ENCODE measurements around the gene KCNT2.
"Not testable (repeated sequence)": the region's sequence is repeated elsewhere in the genome, so short reads cannot be mapped to it uniquely, and the experiment has no call there.

The KCNT2 gene

GRCh38 chr1:196516373-196516772, 91.9 kb downstream of the KCNT2 start:
- Histone ChIP-seq H3K9me2 (replicated peaks; ENCODE audit: control insufficient read depth, low read length) (no peaks in the 10 kb centered on the region), H3F3A (ENCODE audit: control insufficient read depth, insufficient read depth) (no peaks in the 10 kb centered on the region), H3K36me3 (ENCODE audit: control insufficient read depth, low read length) (no peaks in the 10 kb centered on the region), H3K9me3 (ENCODE audit: control insufficient read depth, insufficient read depth, low read length) (no peaks in the 10 kb centered on the region), H4K20me1 (ENCODE audit: control insufficient read depth, insufficient read depth, low read depth, low read length) (no peaks in the 10 kb centered on the region), H3K4me1 (ENCODE audit: control insufficient read depth, low read length) (no peaks in the 10 kb centered on the region), H3K27me3 (ENCODE audit: control insufficient read depth, low read length) (no peaks in the 10 kb centered on the region), H3K79me2 (ENCODE audit: control insufficient read depth, low read length) (no peaks in the 10 kb centered on the region), H3K4me3 (ENCODE audit: low read length) (no peak overlapping the region), H3K4me2 (ENCODE audit: low read length) (no peak overlapping the region), H3K27ac (ENCODE audit: low read depth, low read length) (no peak overlapping the region)
- no peak for TF ChIP-seq EZH2phosphoT487 (IDR thresholded peaks at IDR 0.05; ENCODE audit: borderline replicate concordance, low read length)
- TF ChIP-seq, protein P1, sequence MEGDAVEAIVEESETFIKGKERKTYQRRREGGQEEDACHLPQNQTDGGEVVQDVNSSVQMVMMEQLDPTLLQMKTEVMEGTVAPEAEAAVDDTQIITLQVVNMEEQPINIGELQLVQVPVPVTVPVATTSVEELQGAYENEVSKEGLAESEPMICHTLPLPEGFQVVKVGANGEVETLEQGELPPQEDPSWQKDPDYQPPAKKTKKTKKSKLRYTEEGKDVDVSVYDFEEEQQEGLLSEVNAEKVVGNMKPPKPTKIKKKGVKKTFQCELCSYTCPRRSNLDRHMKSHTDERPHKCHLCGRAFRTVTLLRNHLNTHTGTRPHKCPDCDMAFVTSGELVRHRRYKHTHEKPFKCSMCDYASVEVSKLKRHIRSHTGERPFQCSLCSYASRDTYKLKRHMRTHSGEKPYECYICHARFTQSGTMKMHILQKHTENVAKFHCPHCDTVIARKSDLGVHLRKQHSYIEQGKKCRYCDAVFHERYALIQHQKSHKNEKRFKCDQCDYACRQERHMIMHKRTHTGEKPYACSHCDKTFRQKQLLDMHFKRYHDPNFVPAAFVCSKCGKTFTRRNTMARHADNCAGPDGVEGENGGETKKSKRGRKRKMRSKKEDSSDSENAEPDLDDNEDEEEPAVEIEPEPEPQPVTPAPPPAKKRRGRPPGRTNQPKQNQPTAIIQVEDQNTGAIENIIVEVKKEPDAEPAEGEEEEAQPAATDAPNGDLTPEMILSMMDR (IDR thresholded peaks at IDR 0.05; ENCODE audit: low read depth, low read length, poor library complexity, severe bottlenecking) = no peak

- TF ChIP-seq, protein P1 (IDR thresholded peaks at IDR 0.05; ENCODE audit: low read depth, low read length, poor library complexity, severe bottlenecking) = no peak
- TF ChIP-seq EZH2phosphoT487 (IDR thresholded peaks at IDR 0.05; ENCODE audit: borderline replicate concordance, low read length) = no peak
- H3K27me3 ChIP-seq (ENCODE audit: control insufficient read depth, low read length) = no peaks in the 10 kb centered on the region
- H3K4me1 ChIP-seq (ENCODE audit: control insufficient read depth, low read length) = no peaks in the 10 kb centered on the region
- H4K20me1 ChIP-seq (ENCODE audit: control insufficient read depth, insufficient read depth, low read depth, low read length) = no peaks in the 10 kb centered on the region
- no peaks in the 10 kb centered on the region for H3K36me3 ChIP-seq (ENCODE audit: control insufficient read depth, low read length)
- H3K4me2 ChIP-seq (ENCODE audit: low read length) = no peak overlapping the region
- no peak overlapping the region for H3K27ac ChIP-seq (ENCODE audit: low read depth, low read length)
- no peak overlapping the region for H3K4me3 ChIP-seq (ENCODE audit: low read length)
- H3K79me2 ChIP-seq (ENCODE audit: control insufficient read depth, low read length) = no peaks in the 10 kb centered on the region
- H3K9me3 ChIP-seq (ENCODE audit: control insufficient read depth, insufficient read depth, low read length) = no peaks in the 10 kb centered on the region
- H3K9me2 ChIP-seq (replicated peaks; ENCODE audit: control insufficient read depth, low read length) = no peaks in the 10 kb centered on the region
- H3F3A ChIP-seq (ENCODE audit: control insufficient read depth, insufficient read depth) = no peaks in the 10 kb centered on the region
Observed at GRCh38 chr1:196515904-196516303, 92.3 kb downstream of the KCNT2 start.

- Histone ChIP-seq H3K4me2 (ENCODE audit: low read length) (no peak overlapping the region), H3K27ac (ENCODE audit: low read depth, low read length) (no peak overlapping the region), H3K4me3 (ENCODE audit: low read length) (no peak overlapping the region), H4K20me1 (ENCODE audit: control insufficient read depth, insufficient read depth, low read depth, low read length) (no peaks in the 10 kb centered on the region), H3K79me2 (ENCODE audit: control insufficient read depth, low read length) (no peaks in the 10 kb centered on the region), H3K9me2 (replicated peaks; ENCODE audit: control insufficient read depth, low read length) (no peaks in the 10 kb centered on the region), H3K36me3 (ENCODE audit: control insufficient read depth, low read length) (no peaks in the 10 kb centered on the region), H3K9me3 (ENCODE audit: control insufficient read depth, insufficient read depth, low read length) (no peaks in the 10 kb centered on the region), H3F3A (ENCODE audit: control insufficient read depth, insufficient read depth) (no peaks in the 10 kb centered on the region), H3K4me1 (ENCODE audit: control insufficient read depth, low read length) (no peaks in the 10 kb centered on the region), H3K27me3 (ENCODE audit: control insufficient read depth, low read length) (no peaks in the 10 kb centered on the region)
- TF ChIP-seq, protein P1 (IDR thresholded peaks at IDR 0.05; ENCODE audit: low read depth, low read length, poor library complexity, severe bottlenecking) = no peak
- no peak for TF ChIP-seq EZH2phosphoT487 (IDR thresholded peaks at IDR 0.05; ENCODE audit: borderline replicate concordance, low read length)
Observed at GRCh38 chr1:196513821-196514220, 94.4 kb downstream of the KCNT2 start.

- no peaks in the 10 kb centered on the region for H4K20me1 ChIP-seq (ENCODE audit: control insufficient read depth, insufficient read depth, low read depth, low read length)
- H3F3A ChIP-seq (ENCODE audit: control insufficient read depth, insufficient read depth) = no peaks in the 10 kb centered on the region
- TF ChIP-seq, protein P1 (IDR thresholded peaks at IDR 0.05; ENCODE audit: low read depth, low read length, poor library complexity, severe bottlenecking) = no peak
- no peak for TF ChIP-seq EZH2phosphoT487 (IDR thresholded peaks at IDR 0.05; ENCODE audit: borderline replicate concordance, low read length)
- H3K9me2 ChIP-seq (replicated peaks; ENCODE audit: control insufficient read depth, low read length) = no peaks in the 10 kb centered on the region
- H3K4me3 ChIP-seq (ENCODE audit: low read length) = no peak overlapping the region
- H3K79me2 ChIP-seq (ENCODE audit: control insufficient read depth, low read length) = no peaks in the 10 kb centered on the region
- no peaks in the 10 kb centered on the region for H3K9me3 ChIP-seq (ENCODE audit: control insufficient read depth, insufficient read depth, low read length)
- no peaks in the 10 kb centered on the region for H3K4me1 ChIP-seq (ENCODE audit: control insufficient read depth, low read length)
- no peaks in the 10 kb centered on the region for H3K27me3 ChIP-seq (ENCODE audit: control insufficient read depth, low read length)
- no peak overlapping the region for H3K27ac ChIP-seq (ENCODE audit: low read depth, low read length)
- no peaks in the 10 kb centered on the region for H3K36me3 ChIP-seq (ENCODE audit: control insufficient read depth, low read length)
- no peak overlapping the region for H3K4me2 ChIP-seq (ENCODE audit: low read length)
Observed at GRCh38 chr1:196510451-196510850, 97.8 kb downstream of the KCNT2 start.

GRCh38 chr1:196504224-196504623, 104.0 kb downstream of the KCNT2 start:
- H3K27me3 ChIP-seq (ENCODE audit: control insufficient read depth, low read length); H3K9me2 ChIP-seq (replicated peaks; ENCODE audit: control insufficient read depth, low read length); H3F3A ChIP-seq (ENCODE audit: control insufficient read depth, insufficient read depth): not testable (repeated sequence)

More at GRCh38 chr1:196504224-196504623, 104.0 kb downstream of the KCNT2 start:
- not testable (repeated sequence) for H3K27ac ChIP-seq (ENCODE audit: low read depth, low read length); H3K4me2 ChIP-seq (ENCODE audit: low read length); H4K20me1 ChIP-seq (ENCODE audit: control insufficient read depth, insufficient read depth, low read depth, low read length); H3K4me1 ChIP-seq (ENCODE audit: control insufficient read depth, low read length); H3K4me3 ChIP-seq (ENCODE audit: low read length); H3K79me2 ChIP-seq (ENCODE audit: control insufficient read depth, low read length); H3K36me3 ChIP-seq (ENCODE audit: control insufficient read depth, low read length); H3K9me3 ChIP-seq (ENCODE audit: control insufficient read depth, insufficient read depth, low read length)

All from DOHH2 (cell line).